ENCODE data around the gene EIF3D.

GRCh38 chr22:36546932-36547331, 18.0 kb upstream of the EIF3D start:
- no peak for TF ChIP-seq CTCF (IDR thresholded peaks at IDR 0.05; ENCODE audit: low read length)
- TF ChIP-seq EZH2 (optimal IDR thresholded peaks at IDR 0.05; ENCODE audit: low read depth, low read length): no peak
- TF ChIP-seq EZH2phosphoT487 (IDR thresholded peaks at IDR 0.05; ENCODE audit: low read length): no peak
